Stomach (tissue), 9 donors: ENCODE results near the gene NT5E. TPM values are rescaled to one million over a fixed set of nuclear protein-coding genes. Genes with fewer than 3 reads are reported as not detected.
A peak's percentile ranks its signal among the peaks of the same experiment; 100 is the strongest.

ENCODE experiments used
- DNase-seq, 2 donors: peaks; one replicate each; pipeline versions ENCODE4 v3.0.0 to v3.0.0-alpha.2; 2013 to 2019
- H3K27ac ChIP-seq, 5 donors: fragments of 200-600 bp in 4 of 5; sonication (generic) in 4 of 5; one replicate each; pipeline ENCODE4 v1.5.1; 2013 to 2019; ENCODE audit warnings: mild to moderate bottlenecking in 1 of 5, moderate library complexity in 1 of 5
- H3K27me3 ChIP-seq, 3 donors: fragments of 200-600 bp; sonication (generic); one replicate each; pipeline ENCODE4 v1.5.1; 2017 to 2019; ENCODE audit warnings: mixed run types in 1 of 3
- H3K36me3 ChIP-seq, 4 donors: fragments of 200-600 bp; sonication (generic); 1 replicate in 3 of 4; 2 replicates in 1 of 4; pipeline ENCODE4 v1.5.1; 2016 to 2019
- H3K4me1 ChIP-seq, 4 donors: fragments of 200-600 bp; sonication (generic); one replicate each; pipeline ENCODE4 v1.5.1; 2016 to 2019
- H3K4me3 ChIP-seq, 4 donors: fragments of 200-600 bp; sonication (generic) in 3 of 4; one replicate each; pipeline ENCODE4 v1.5.1; 2016 to 2019; ENCODE audit warnings: mild to moderate bottlenecking in 1 of 4
- H3K9me3 ChIP-seq, 4 donors: fragments of 200-600 bp; sonication (generic); one replicate each; pipeline ENCODE4 v1.5.1; 2016 to 2019
- CTCF ChIP-seq, 7 experiments: fragments of 450-650 bp in 4 of 7; fragments of 200-600 bp in 3 of 7; sonication (generic) in 3 of 7; IDR thresholded peaks; one replicate each; pipeline ENCODE4 v1.5.1; 2016 to 2019; ENCODE audit warnings: antibody characterized with exemption in 7 of 7, control low read depth in 2 of 7, mild to moderate bottlenecking in 1 of 7
- EP300 ChIP-seq: sonication (generic); formaldehyde crosslinking; IDR thresholded peaks from one replicate; pipeline ENCODE4 v1.6.1; 2017; ENCODE audit warnings: antibody characterized with exemption
- POLR2A ChIP-seq, 4 donors: fragments of 450-650 bp; IDR thresholded peaks; one replicate each; pipeline ENCODE4 v1.6.1; 2016; ENCODE audit warnings: antibody characterized with exemption in 4 of 4, control low read depth in 2 of 4, mild to moderate bottlenecking in 1 of 4, moderate library complexity in 1 of 4
- POLR2AphosphoS5 ChIP-seq, 3 donors: sonication (generic); formaldehyde crosslinking; IDR thresholded peaks; one replicate each; pipeline ENCODE4 v1.6.1; 2016; ENCODE audit warnings: antibody characterized with exemption in 3 of 3
- WGBS, 5 donors: extraction: QIAGEN DNeasy Blood & Tissue Kit in 3 of 5; methylation state at CpG; one replicate each; pipeline versions ENCODE4 v1.1.5 to v1.1.7; 2013 to 2018; 5-methylcytosine and 5-hydroxymethylcytosine counted together
- intact Hi-C: fragments of 100-400 bp; cut with DNase I; formaldehyde crosslinking; loops from one replicate; pipeline ENCODE4 v1.15.1; 2023; ENCODE audit warnings: low total_unique reads
- polyA plus RNA-seq, 3 donors: library from polyadenylated mRNA; stranded (reverse); fragments of 200-250 nt; gene quantifications; one replicate each; pipeline ENCODE4 v1.2.3, GENCODE V29; 2013
- total RNA-seq, 5 donors: library from RNA; depleted of rRNA; stranded (reverse); fragments of >200 nt; gene quantifications; one replicate each; pipeline versions ENCODE4 v1.1.0 to v1.2.3, GENCODE V29; 2014 to 2016
- donor health status: healthy with polysubstance abuse.
- donor health status: Bipolar disorder and iron deficiency.
- donor health status: healthy.

NT5E gene
- total and polyA plus RNA-seq, 8 donors = 2.9 to 18.8 (median 7.2) TPM

GRCh38 chr6:85463621-85464259 lies 13.9 kb downstream of the NT5E start:
- DNase-seq = no peak
- H3K36me3 ChIP-seq = no peaks in the 10 kb centered on the region

GRCh38 chr6:85464260-85464644 lies 14.4 kb downstream of the NT5E start:
- WGBS, 5 donors = 26 to 66% (median 59%) methylated on average over 4 of the region's 4 CpGs
- no peaks in the 10 kb centered on the region for H3K27me3 ChIP-seq

More at GRCh38 chr6:85463621-85464259, 13.9 kb downstream of the NT5E start:
- peak overlapping the region in 1 of 5 donors; percentile 51 for H3K27ac ChIP-seq
- intact Hi-C loops = no loop called here
- H3K4me1 ChIP-seq = peaks cover 16 to 60% (median 36%) of the 10 kb centered on the region in 4 donors
- no peak for TF ChIP-seq POLR2A (IDR thresholded peaks at IDR 0.05)
- no peak for TF ChIP-seq CTCF (IDR thresholded peaks at IDR 0.05)
- no peak for TF ChIP-seq POLR2AphosphoS5 (IDR thresholded peaks at IDR 0.05)
- no peak for TF ChIP-seq EP300
- 71 to 74% (median 72%) methylated on average over 4 of the region's 4 CpGs for WGBS, 5 donors
- H3K9me3 ChIP-seq = no peaks in the 10 kb centered on the region
- no peaks in the 10 kb centered on the region for H3K27me3 ChIP-seq
- no peak overlapping the region for H3K4me3 ChIP-seq

GRCh38 chr6:85464722-85465150 lies 14.9 kb downstream of the NT5E start:
- Histone ChIP-seq H3K4me3 (no peak overlapping the region), H3K36me3 (no peaks in the 10 kb centered on the region), H3K4me1 (peaks cover 16 to 50% (median 32%) of the 10 kb centered on the region in 4 donors), H3K27me3 (no peaks in the 10 kb centered on the region), H3K27ac (peak overlapping the region in 4 of 5 donors; percentile 3 to 55 (median 34)), H3K9me3 (no peaks in the 10 kb centered on the region)
- TF ChIP-seq POLR2AphosphoS5 (IDR thresholded peaks at IDR 0.05) = no peak
- TF ChIP-seq CTCF (IDR thresholded peaks at IDR 0.05) = no peak
- no peak for TF ChIP-seq POLR2A (IDR thresholded peaks at IDR 0.05)
- no peak for TF ChIP-seq EP300
- intact Hi-C loops = no loop called here
- DNase-seq = no peak
- 67 to 83% (median 81%) methylated on average over 4 of the region's 4 CpGs for WGBS, 5 donors

More at GRCh38 chr6:85464260-85464644, 14.4 kb downstream of the NT5E start:
- TF ChIP-seq POLR2A (IDR thresholded peaks at IDR 0.05) (no peak), POLR2AphosphoS5 (IDR thresholded peaks at IDR 0.05) (peak in 2 of 3 donors; percentile 16 to 42), CTCF (IDR thresholded peaks at IDR 0.05) (no peak), EP300 (no peak)
- no peak overlapping the region for H3K4me3 ChIP-seq
- intact Hi-C loops = no loop called here
- H3K4me1 ChIP-seq = peaks cover 16 to 55% (median 34%) of the 10 kb centered on the region in 4 donors
- no peaks in the 10 kb centered on the region for H3K36me3 ChIP-seq
- peak in 1 of 2 donors; percentile 39 for DNase-seq
- H3K9me3 ChIP-seq = no peaks in the 10 kb centered on the region
- peak overlapping the region in 4 of 5 donors; percentile 3 to 55 (median 34) for H3K27ac ChIP-seq

- Histone ChIP-seq H3K4me3 (no peak overlapping the region), H3K27me3 (no peaks in the 10 kb centered on the region), H3K9me3 (no peaks in the 10 kb centered on the region), H3K4me1 (peaks cover 12 to 40% (median 27%) of the 10 kb centered on the region in 4 donors), H3K27ac (no peak overlapping the region), H3K36me3 (no peaks in the 10 kb centered on the region)
- no peak for TF ChIP-seq EP300
- TF ChIP-seq POLR2AphosphoS5 (IDR thresholded peaks at IDR 0.05) = no peak
- TF ChIP-seq CTCF (IDR thresholded peaks at IDR 0.05) = no peak
- TF ChIP-seq POLR2A (IDR thresholded peaks at IDR 0.05) = no peak
- WGBS, 5 donors = 58 to 78% (median 70%) methylated on average over 2 of the region's 2 CpGs
- intact Hi-C loops = no loop called here
- no peak for DNase-seq
Observed at GRCh38 chr6:85465762-85466161, 15.9 kb downstream of the NT5E start.
